NCI-H146 (cell line): ENCODE data around the gene IL12A.

Experiments used
- DNase-seq: peaks from one replicate; lab custom pipeline; 2025; lab: John Stamatoyannopoulos, UW

IL12A gene

DNA sequence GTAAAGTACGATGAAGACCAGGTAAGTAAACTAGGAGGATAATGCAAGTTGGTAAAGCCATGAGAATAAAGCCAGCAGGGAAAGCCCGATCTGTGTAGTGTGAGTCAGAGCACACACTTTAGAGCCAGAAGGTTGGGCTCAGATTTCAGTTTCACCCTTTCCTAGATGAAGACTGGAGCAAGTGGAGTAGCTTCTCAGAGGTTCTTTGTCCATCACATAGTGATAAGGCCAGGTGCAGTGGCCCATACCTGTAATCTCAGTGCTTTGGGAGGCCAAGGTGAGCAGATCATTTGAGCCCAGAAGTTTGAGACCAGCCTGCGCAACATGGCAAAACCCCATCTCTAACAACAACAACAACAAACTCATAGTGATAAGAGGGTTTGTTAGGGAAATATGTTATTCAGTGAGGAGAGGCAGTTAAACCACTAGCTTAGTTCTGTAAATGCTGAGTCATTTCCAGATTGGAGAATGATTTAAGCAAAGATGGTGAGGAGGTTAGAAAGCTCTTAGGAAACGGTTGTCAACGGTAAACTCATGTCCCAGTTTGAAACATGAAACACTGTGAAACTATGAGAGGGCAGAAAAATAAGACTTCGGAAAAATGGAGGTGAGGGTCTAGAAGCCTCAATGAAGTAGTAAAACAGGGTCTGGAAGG, 39.0 kb downstream of the IL12A start:
- DNase-seq = no peak

DNA sequence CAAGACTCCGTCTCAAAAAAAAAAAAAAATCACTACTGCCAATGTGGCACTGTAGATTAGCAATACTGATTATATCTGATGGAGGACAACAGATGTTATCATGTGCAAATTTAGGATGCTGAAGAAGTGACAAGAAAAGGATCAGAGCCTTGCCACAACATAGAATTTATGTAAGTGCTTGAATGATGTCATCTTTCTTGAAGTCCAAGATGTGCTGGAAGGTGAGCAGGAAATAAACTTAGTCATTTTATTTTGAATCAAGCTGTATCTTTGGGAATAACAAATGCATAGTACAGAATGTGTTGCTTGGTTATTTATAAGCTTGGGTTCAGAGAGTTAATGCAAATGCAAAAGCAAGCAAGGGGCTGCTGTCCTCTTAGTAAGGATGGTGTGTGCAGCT, 47.1 kb downstream of the IL12A start:
- DNase-seq = no peak

DNA sequence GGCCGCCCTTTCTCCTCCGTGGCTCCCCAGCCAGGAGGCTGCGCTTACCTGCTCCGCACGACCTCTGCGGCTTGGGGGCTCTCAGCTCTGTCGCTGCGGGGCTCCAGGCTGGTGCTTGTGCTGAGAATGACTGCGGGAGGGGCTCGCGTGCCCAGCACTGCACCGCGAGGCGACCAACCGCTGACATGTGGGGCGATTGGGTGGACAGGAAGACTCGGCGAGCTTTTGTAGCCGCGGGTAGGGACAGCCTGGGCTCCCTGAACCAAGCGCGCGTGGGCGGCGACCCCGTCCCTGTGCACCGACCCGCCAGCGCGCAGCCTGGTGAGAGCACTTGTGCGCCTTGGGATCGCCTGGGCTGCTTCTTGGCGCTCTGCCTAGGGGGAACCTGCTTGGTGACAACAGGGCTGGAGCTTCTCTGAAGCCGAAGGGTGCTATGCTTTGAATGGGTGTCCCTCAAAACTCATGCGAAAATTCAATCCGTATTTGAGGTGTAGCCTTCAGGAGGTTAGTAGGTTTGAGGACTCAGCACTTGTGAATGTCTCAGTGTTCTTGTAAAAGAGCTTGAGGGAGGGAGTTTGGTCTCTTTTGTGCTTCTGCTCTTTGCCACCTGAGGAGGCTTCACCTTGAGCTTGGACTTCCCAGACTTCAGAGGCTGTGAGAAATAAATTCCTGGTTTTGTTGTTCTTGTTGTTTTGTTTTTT, 50.4 kb downstream of the IL12A start:
- peak; percentile 63 for DNase-seq

DNA sequence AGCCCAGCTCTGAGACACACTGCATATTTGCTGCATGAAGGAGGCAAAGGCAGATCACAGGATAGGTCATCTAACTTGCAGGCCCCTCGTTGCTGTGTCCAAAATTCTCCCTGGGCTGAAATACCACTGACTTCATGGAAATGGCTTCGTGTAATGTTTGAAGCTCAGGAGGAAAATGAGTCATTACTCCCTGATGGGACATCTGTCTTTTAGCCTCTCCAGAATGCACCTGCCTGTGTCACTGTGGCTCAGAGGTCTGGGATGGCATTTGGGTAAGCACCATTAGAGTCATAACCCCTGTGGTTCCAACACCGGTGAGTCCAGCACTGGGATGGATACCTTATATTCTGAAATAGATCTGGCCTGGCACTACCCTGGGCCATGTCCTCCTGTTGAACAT, 51.5 kb downstream of the IL12A start:
- DNase-seq = no peak

DNA sequence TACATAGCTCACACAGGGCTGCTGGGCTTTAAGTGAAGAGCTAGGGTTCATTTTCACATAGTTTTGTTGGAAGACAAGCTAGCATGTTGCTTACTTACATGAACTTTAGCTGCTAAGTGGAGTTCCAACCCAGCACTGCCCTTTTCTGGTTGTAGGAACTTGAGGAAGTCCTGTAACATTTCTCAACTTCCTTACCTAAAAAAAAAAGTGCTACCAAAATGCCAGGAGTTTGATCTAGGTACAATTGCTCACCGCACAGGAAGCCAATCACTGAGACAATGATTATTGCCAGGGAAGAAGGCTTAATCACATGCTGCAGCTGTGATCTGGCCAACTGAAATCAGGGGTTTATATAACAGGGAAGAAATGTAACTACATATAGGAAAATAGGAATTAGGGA, 52.8 kb downstream of the IL12A start:
- DNase-seq = no peak

DNA sequence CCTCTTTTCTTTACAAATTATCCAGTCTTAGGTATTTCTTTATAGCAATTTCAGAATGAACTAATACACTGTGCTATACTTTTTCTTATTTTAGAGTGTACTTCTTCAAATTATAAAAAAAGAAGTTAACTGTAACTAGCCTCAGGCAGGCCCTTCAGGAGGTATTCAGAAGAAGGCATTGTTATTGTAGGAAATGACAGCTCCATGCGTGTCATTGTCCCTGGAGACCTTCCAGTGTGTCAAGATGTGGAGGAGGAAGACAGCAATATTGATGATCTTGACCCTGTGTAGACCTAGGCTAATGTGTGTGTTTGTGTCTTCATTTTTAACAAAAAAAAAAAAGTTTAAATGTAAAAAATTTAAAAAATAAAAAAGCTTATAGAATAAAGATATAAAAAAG, 55.5 kb downstream of the IL12A start:
- DNase-seq = no peak
